Ovary (tissue), 3 donors: Measurements from ENCODE around the gene PNMA6E.
"Not testable (repeated sequence)": the region's sequence is repeated elsewhere in the genome, so short reads cannot be mapped to it uniquely, and the experiment has no call there.

Experiments
- CTCF ChIP-seq, 3 donors: fragments of 450-650 bp in 2 of 3; fragments of 200-600 bp in 1 of 3; IDR thresholded peaks; one replicate each; pipeline versions ENCODE4 v1.5.1 to v1.8.0; 2016 to 2022; ENCODE audit warnings: antibody characterized with exemption in 3 of 3, mild to moderate bottlenecking in 1 of 3
- POLR2A ChIP-seq: fragments of 450-650 bp; IDR thresholded peaks from one replicate; pipeline ENCODE4 v1.6.1; 2017; ENCODE audit warnings: antibody characterized with exemption, mild to moderate bottlenecking, moderate library complexity
- donor health status: DM: no; HTN: no; CAD: no.

DNA sequence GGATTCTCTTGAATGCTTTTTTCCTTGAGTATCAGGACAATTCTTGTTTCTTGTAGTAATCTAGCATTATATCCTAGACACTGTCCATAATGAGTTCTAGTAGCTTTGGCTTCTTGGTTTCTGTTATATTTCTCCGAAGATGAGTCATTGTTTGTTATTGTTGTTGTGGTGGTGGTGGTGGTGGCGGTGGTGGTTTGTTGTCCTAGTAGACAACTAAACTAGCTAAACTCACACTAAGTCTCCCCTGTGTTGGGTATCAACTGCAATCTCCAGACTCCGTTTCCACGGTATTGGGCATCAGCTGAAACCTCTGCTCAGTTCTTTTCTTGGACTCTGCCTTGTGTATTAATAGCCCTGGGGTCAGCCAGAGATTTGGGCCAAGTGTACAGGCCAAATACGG is 3.2 kb upstream of the PNMA6E start:
- not testable (repeated sequence) for TF ChIP-seq CTCF (IDR thresholded peaks at IDR 0.05); POLR2A
